ENCODE results near the gene TNFRSF13B.

Gene TNFRSF13B

DNA sequence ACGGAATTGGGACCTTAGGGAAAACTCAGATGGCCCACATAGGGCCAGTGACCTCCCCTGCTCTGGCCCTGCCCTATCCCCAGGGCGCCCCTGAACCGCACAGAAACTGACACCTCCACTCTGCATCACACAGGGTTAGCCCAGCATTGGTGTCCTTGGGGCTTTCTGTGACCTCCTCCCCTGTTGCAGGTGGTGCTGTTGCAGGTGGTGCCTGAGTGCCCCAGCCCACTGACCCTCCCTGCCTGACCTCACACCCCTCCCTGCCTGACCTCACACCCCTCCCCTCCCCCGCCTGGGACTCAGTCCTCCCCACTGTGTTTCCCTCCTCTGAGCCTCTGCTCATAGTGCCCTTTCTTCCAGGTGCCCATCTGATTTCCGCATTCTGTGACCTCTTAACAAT lies 21.4 kb downstream of the TNFRSF13B start:
- TF ChIP-seq, protein P1, sequence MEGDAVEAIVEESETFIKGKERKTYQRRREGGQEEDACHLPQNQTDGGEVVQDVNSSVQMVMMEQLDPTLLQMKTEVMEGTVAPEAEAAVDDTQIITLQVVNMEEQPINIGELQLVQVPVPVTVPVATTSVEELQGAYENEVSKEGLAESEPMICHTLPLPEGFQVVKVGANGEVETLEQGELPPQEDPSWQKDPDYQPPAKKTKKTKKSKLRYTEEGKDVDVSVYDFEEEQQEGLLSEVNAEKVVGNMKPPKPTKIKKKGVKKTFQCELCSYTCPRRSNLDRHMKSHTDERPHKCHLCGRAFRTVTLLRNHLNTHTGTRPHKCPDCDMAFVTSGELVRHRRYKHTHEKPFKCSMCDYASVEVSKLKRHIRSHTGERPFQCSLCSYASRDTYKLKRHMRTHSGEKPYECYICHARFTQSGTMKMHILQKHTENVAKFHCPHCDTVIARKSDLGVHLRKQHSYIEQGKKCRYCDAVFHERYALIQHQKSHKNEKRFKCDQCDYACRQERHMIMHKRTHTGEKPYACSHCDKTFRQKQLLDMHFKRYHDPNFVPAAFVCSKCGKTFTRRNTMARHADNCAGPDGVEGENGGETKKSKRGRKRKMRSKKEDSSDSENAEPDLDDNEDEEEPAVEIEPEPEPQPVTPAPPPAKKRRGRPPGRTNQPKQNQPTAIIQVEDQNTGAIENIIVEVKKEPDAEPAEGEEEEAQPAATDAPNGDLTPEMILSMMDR (IDR thresholded peaks at IDR 0.05; ENCODE audit: low read depth, low read length): no peak
- no peak for TF ChIP-seq EZH2phosphoT487 (IDR thresholded peaks at IDR 0.05; ENCODE audit: low read depth)
- Histone ChIP-seq H3K27me3 (ENCODE audit: low read depth, low read length) (no peaks in the 10 kb centered on the region), H2AFZ (ENCODE audit: low read depth, low read length) (no peak overlapping the region), H3K4me1 (ENCODE audit: low read length) (no peaks in the 10 kb centered on the region), H3K36me3 (replicated peaks; ENCODE audit: low read depth, low read length) (peaks cover 71% of the 10 kb centered on the region), H3K27ac (ENCODE audit: low read length) (no peak overlapping the region), H3K4me3 (ENCODE audit: low read length) (no peak overlapping the region), H4K20me1 (ENCODE audit: insufficient read depth, low read length) (peaks cover 88% of the 10 kb centered on the region), H3K79me2 (ENCODE audit: low read length) (peaks cover 96% of the 10 kb centered on the region), H3K9me3 (ENCODE audit: insufficient read depth, low read length) (no peaks in the 10 kb centered on the region), H3K4me2 (ENCODE audit: low read length) (no peak overlapping the region), H3K9ac (ENCODE audit: low read length) (no peak overlapping the region)

DNA sequence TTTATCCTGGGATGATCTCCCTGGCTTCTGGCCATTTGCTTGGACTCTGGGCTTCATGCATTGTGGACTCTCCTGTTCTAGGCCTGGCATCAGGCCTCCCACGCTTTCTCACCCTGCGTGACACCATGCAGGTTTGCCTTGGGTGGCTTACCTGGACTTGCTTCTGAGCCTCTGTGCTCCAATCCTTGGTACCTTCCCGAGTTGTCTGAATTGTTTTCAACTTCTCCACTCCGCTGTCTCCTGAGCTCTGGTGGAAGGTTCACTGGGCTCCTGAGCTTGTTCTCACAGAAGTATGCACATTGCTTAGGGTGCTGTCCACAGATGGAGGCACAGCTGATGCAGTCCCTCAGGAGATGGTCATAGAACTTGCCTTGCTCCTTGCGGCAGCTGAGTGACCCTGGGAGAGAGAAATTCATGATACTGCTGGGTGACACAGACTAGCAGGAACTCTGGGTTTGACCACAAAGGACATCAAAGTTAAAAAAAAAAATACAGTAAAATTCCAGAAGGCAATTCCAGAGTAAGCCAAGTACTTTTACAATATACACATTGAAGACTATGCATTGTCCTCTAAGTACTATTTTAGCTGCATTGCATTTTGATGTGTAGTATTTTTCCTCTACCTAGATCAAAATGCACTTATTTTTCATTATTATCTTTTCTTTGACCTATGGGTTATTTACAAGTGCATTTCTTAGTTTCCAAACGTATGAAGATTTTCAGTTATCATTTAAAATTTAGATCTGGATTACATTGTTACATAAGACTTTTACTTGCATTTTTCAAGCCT lies 23.1 kb downstream of the TNFRSF13B start:
- Histone ChIP-seq H4K20me1 (ENCODE audit: insufficient read depth, low read length) (peaks cover 88% of the 10 kb centered on the region), H3K27me3 (ENCODE audit: low read depth, low read length) (no peaks in the 10 kb centered on the region), H3K36me3 (replicated peaks; ENCODE audit: low read depth, low read length) (peaks cover 73% of the 10 kb centered on the region), H3K4me2 (ENCODE audit: low read length) (no peak overlapping the region), H3K9me3 (ENCODE audit: insufficient read depth, low read length) (no peaks in the 10 kb centered on the region), H3K79me2 (ENCODE audit: low read length) (peaks cover 96% of the 10 kb centered on the region), H2AFZ (ENCODE audit: low read depth, low read length) (no peak overlapping the region), H3K9ac (ENCODE audit: low read length) (no peak overlapping the region), H3K4me1 (ENCODE audit: low read length) (no peaks in the 10 kb centered on the region), H3K27ac (ENCODE audit: low read length) (no peak overlapping the region), H3K4me3 (ENCODE audit: low read length) (no peak overlapping the region)
- TF ChIP-seq, protein P1 (IDR thresholded peaks at IDR 0.05; ENCODE audit: low read depth, low read length): no peak
- TF ChIP-seq EZH2phosphoT487 (IDR thresholded peaks at IDR 0.05; ENCODE audit: low read depth): no peak

DNA sequence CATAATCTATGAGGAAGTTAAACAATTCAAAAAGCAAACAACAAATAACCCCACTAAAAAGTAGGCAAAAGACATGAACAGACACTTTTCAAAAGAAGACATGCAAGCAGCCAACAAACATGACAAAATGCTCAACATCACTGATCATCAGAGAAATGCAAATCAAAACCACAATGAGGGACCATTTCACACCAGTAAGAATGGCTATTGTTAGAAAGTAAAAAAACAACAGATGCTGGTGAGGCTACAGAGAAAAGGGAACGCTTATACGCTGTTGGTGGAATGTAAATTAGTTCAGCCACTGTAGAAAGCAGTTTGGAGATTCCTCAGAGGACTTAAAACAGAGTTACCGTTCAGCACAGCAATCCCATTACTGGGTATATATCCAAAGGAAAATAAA lies 24.4 kb downstream of the TNFRSF13B start:
- Histone ChIP-seq H3K79me2 (ENCODE audit: low read length) (peaks cover 96% of the 10 kb centered on the region), H3K4me1 (ENCODE audit: low read length) (no peaks in the 10 kb centered on the region), H3K9me3 (ENCODE audit: insufficient read depth, low read length) (no peaks in the 10 kb centered on the region), H3K27me3 (ENCODE audit: low read depth, low read length) (no peaks in the 10 kb centered on the region), H3K4me2 (ENCODE audit: low read length) (no peak overlapping the region), H3K4me3 (ENCODE audit: low read length) (no peak overlapping the region), H3K36me3 (replicated peaks; ENCODE audit: low read depth, low read length) (peaks cover 75% of the 10 kb centered on the region), H3K27ac (ENCODE audit: low read length) (no peak overlapping the region), H2AFZ (ENCODE audit: low read depth, low read length) (no peak overlapping the region), H3K9ac (ENCODE audit: low read length) (no peak overlapping the region), H4K20me1 (ENCODE audit: insufficient read depth, low read length) (peaks cover 88% of the 10 kb centered on the region)
- TF ChIP-seq, protein P1 (IDR thresholded peaks at IDR 0.05; ENCODE audit: low read depth, low read length): no peak
- no peak for TF ChIP-seq EZH2phosphoT487 (IDR thresholded peaks at IDR 0.05; ENCODE audit: low read depth)

DNA sequence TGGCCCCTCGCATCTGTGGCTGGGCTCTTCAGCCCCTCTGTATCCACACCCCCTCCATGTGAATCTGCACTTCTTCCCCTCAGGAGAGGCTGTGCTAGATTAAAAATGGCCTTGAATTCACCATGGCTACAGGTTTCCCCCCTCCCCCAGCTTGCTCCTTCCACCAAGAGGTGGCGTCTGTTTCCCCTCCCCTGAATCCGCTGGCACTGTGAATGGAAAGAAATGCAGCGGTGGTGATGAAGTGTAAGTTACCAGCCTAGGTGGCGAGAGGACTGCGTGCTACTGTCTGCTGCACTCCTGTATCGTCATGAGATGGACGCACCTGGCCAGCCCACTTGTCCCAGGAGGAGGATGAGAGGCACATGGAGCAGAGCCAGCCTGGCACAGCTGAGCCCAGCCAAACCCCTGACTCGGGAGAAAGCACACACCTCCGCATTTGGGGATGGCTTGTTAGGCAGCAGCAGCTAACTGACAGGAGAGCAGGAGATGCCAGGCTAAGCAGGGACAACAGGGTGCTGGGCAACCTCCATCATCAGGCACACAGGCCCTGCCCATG lies 26.2 kb downstream of the TNFRSF13B start:
- H3K9me3 ChIP-seq (ENCODE audit: insufficient read depth, low read length): no peaks in the 10 kb centered on the region
- H2AFZ ChIP-seq (ENCODE audit: low read depth, low read length): no peak overlapping the region
- peaks cover 78% of the 10 kb centered on the region for H3K36me3 ChIP-seq (replicated peaks; ENCODE audit: low read depth, low read length)
- no peak overlapping the region for H3K9ac ChIP-seq (ENCODE audit: low read length)
- no peak for TF ChIP-seq EZH2phosphoT487 (IDR thresholded peaks at IDR 0.05; ENCODE audit: low read depth)
- TF ChIP-seq, protein P1 (IDR thresholded peaks at IDR 0.05; ENCODE audit: low read depth, low read length): no peak
- no peak overlapping the region for H3K4me2 ChIP-seq (ENCODE audit: low read length)
- peaks cover 92% of the 10 kb centered on the region for H4K20me1 ChIP-seq (ENCODE audit: insufficient read depth, low read length)
- H3K4me3 ChIP-seq (ENCODE audit: low read length): no peak overlapping the region
- H3K4me1 ChIP-seq (ENCODE audit: low read length): no peaks in the 10 kb centered on the region
- no peak overlapping the region for H3K27ac ChIP-seq (ENCODE audit: low read length)
- no peaks in the 10 kb centered on the region for H3K27me3 ChIP-seq (ENCODE audit: low read depth, low read length)
- peaks cover 99% of the 10 kb centered on the region for H3K79me2 ChIP-seq (ENCODE audit: low read length)

Measured in OCI-LY3 (cell line).